GM20431 (cell line): ENCODE results near the gene GALNT2.

Experiments used
- in situ Hi-C: fragments of 300-500 bp; cut with MseI, MboI; formaldehyde crosslinking; loops from one replicate; pipeline ENCODE4 v1.15.0; 2020; ENCODE audit warnings: low sequenced_read_pairs; ENCODE audit not compliant: unreplicated experiment

GALNT2 gene

DNA sequence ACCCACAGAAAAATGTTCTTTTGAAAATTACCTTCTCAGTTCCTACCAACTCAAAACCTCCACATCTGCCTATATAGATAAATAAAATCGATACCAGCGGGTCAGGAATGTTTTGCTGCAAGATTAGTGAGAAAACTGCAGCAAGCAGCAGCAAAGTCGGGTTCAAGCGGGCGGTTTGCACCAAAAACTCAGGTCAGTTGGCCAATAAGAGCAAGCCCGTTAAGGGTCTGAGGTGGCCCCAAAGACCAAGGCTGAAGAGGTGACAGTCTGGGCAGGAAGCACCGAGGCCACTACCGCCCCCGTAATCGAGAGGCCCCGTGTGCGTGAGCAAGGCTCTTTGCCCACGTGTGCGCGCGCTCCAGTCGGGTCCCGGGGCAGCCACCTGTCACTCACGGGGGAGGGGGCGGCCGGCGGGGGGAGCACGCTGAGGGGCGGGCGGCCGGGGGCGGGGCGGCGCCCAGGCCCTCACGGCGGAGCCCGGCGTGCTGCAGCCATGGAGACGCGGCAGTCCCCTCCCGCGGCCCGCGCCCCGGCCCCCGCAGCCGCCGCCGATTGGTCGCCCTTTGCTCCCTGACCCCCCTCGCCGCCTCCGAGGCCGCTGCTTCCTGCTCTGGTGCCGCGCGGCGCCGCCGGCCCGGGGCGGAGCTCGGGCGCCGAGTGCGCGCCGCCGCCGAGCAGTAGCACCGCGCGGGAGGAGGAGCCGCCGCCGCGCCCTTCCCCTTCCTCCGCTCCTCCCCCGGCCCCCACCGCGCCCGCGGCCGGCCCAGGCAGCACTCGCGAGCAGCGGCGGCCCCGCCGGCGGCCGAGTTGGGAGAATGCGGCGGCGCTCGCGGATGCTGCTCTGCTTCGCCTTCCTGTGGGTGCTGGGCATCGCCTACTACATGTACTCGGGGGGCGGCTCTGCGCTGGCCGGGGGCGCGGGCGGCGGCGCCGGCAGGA is at the start of gene GALNT2:
GALNT2 (plus strand) TSS at position 773 of the 939 bp plus-strand sequence; CDS start at position 816, 43 bp downstream.
- in situ Hi-C loops, result no loop called here

DNA sequence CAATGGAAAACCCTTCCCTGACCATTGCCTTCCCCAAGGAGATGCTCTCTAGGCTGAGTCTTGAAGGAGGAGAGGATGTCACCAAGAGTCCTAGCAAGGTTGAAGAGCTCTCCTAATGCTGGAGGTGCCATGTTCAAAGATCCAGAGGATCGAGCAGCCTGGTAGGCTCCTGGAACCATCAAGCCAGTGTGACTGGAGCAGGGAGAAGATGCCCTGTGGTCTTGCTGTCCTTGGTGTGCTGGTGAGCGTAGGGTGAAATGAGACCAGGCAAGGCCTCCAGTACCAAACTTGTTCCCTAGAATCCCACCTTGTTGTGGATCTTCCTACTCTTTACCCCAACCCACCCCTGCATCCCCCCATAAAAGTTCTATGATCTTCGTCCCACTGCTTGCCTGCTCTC is 46.6 kb upstream of the GALNT2 start:
- in situ Hi-C loops, result no loop called here

DNA sequence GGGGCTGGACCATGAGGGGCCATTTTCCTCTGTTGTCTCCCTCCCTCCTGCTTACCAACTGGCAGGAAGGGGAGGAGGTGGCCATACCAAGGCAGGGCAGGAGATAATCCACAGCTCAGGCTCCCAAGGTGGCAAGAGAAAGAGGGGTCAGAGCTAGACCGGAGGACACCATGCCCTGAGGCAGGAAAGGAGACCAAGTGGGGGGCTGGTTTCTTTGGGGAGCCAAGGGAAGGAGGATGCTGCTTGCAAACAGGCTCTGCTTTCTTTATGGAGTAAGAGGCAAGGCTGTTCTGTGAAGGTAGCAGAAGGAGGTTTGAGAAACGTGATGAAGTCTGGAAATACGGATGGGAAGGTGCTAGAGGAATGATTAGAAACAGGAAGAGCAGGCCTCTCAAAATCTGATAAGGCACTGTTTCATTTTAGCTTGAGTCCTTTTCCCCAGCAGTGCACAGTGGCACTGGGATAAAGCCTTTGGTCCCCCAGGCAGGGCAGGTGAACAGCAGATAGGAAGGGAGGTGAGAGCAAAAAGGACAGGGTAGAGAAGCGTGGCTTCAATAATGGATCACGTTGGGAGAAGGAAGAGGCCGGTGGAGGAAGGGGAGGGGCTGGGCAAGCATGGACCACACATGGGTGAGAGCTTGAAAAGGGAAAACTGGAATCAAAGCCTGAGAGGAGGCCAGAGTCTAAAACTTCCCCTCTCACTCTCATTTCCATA is 44.2 kb upstream of the GALNT2 start:
- in situ Hi-C loops, result no loop called here

DNA sequence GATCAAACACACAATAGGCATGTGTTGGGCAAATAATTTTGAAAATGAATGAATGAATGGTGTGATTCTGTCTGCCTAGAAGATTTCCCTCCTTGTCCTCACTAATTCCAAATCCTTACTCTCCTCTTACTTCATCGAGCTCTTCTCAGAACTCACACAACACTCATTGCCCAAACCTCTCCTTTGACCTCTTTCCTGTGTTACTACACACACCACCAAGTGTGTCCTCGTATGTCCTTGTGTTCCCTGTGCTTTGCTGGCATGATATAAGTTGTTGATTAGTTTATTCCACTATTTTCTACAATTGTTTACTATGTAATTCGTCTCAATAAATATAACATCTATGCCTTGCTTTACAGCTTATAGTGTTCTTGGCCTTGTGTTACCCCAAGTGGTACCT is 41.4 kb upstream of the GALNT2 start:
- in situ Hi-C loops, result no loop called here

DNA sequence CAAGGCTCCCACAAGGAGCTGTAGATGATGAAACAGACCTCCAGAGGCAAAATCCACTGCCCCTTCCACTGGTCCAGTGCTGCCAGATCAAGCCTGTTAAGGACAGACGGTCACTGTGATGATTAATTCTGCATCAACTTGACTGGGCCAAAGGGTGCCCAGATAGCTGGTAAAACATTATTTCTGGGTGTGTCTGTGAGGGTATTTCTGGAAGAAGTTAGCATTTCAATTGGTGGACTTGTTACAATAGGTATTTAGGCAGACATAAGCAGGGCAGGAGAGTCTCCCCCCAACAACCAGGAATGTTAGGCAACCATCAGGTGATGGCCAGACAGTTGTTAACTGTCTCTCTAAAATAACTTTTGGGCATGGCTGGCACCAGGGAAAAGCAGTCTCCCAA is 40.9 kb upstream of the GALNT2 start:
- in situ Hi-C loops, result no loop called here

DNA sequence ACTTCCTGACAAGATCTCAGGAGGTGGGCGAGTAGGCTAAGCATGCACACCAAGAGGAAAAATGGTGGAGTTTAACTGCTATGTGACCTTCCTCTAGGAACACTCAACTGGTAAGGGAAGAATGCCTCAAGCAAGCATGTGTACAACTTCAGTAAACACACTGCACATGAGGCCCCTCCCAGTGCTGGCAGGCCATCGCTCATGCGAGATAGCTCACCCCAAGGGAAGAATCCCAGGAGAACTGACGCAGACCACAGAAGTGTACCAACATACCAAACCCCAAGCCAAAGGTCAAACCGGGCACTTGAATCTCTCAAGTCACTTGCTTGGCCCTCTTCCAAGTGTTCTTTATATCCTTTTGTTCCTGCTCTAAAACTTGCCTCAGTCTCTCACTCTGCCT is 40.5 kb upstream of the GALNT2 start:
- in situ Hi-C loops, result no loop called here

DNA sequence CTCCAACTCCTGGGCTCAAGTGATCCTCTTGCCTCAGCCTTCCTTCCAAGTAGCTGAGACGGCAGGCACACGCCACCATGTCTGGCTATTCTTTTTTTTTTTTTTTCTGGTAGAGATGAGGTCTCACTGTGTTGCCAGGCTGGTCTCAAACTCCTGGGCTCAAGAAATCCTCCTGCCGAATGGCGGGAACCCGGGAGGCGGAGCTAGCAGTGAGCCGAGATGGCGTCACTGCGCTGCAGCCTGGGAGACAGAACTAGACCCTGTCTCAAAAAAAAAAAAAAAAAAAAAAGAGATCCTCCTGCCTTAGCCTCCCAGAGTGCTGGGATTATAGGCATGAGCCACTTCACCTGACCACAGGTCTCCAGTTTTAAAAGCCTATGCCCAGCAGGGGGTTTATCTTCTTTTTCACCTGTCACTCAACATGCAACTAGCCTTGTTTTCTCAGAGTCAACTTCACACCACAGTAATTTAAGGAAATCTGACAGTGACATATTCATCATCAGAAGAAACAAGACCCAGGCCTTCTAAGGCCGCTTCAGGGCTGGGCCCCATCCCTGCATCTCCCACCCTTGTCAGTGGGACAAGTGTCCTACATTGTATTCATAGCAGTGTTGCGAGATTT is 38.3 kb upstream of the GALNT2 start:
- in situ Hi-C loops, result no loop called here

DNA sequence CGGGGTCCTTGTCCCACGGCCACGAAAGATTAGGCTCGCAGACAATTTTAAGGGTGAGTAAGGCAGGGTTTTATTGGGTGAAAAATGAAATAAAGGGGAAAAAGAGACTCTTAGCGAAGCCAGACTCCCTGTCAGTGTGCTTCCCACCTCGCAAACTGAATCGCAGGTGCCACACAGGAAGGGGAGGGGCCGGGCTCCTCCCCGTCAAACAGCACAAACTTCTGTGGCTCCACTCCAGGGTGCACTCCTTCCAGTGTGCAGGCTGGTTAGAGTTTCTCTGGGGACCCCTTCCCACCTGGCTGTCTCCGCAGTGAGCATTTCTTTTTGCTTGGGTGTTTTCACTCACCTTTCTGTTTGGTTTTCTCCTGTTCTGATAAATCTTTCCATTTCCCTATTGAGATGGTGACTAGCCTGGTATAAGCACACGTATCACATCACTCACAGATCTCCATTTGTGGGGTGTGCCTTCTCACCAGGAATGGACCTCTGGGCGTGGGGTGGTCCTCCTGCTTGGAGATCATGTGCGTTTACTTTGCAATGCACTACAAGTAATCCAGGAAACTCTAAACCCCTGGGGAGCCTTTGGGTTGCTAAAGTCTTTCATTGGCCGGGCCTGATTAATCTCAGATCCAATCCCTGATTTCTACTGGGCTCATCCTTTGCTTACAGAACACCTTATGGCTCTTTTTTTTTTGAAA is 37.6 kb upstream of the GALNT2 start:
- in situ Hi-C loops, result no loop called here

DNA sequence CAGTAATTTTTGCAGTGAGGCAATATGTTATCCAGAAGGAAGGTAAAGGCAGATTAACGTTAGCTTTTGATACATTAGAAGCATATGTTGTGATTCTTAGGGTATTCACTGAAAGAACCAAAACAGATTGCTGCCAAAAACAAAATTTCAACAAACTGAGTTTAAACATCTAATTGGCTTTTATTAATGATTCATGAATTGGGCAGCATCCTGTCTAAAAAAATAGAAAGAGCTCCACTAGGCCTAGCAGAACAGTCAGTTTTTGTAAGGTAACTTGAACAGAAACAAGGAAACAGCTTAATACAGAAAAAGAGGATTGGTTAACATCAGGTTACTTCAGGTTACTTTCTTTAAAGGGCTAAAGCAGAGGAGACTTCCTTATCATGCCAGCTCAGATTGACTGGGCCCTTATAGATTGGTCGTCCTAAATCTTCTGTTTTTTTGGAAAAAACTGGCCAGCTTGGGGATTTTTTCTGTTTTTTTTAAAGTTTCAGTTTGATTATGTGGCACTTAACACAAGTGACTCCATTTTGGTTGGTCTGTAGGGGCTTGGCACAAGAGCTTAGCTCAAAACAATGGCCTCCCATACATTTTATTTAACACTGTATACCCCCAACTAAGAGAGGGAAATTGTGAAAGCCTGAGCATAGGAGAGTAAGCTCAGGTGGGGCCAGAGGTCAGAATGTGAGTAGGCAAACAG is 36.8 kb upstream of the GALNT2 start:
- in situ Hi-C loops, result no loop called here

DNA sequence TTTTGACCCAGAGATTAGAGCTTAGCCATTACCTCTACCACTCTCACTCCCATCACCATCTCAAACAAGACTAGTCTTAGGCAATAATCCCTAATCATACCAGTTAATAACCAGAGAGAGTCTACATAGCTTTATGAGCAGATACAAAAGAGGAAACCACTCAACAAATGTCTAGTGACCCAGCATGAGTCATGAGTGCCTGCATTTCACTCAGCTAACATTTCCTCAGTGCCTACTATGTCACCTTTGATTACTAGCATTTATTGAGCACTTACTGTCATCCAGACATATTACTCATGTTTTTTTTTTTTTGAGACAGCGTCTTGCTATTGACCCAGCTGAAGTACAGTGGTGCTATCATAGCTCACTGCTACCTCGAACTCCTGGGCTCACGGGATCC is 35.9 kb upstream of the GALNT2 start:
- in situ Hi-C loops, result no loop called here

DNA sequence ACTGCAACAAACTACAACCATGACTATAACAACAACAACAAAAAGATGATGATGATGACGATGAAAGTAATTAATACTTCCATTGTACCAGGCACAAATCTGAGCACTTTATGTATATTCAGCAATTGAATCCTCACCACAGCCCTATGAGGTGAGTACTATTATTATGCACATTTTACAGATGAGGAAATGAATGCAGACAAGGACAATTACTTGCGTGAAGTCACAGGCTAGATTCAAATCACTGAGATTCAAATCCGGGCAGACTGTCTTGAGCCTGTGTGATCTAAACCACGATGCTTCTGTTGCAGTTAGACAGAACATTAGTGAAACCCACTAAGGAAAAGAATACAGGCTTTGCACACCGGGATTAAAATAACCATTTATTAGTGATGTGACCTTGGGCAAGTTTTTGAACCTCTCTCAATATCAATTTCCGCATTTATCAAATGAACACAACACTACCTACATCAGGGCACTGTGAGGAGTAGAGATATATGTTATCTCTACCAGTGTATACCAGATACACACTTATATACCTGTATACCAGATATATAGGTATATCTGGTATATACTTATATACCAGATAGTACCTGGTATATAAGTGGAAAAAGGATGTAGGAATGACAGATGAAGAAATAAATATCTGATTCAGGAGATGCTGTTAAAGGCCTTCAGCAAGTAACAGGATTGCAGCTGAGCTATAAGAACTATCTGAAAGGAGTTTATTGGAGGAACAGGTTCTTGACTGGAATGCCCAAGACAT is 34.3 kb upstream of the GALNT2 start:
- in situ Hi-C loops, result no loop called here

DNA sequence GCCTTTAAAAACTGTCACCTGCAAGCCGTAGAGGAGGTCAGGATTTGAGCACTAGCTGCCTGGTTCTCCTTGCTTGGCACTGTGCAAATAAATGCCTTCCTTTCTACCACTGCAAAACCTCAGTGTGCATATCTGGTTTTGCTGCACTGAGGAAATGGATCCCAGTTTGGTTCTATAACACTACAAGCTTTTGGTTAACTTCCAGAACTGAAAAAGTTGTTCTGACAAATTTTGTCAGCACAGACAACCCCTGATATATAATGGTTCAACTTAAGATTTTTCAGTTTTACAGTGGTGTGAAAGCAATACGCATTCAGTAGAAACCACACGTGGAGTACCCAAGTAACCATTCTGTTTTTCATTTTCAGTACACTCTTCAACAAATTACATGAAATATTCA is 29.8 kb upstream of the GALNT2 start:
- in situ Hi-C loops, result no loop called here

DNA sequence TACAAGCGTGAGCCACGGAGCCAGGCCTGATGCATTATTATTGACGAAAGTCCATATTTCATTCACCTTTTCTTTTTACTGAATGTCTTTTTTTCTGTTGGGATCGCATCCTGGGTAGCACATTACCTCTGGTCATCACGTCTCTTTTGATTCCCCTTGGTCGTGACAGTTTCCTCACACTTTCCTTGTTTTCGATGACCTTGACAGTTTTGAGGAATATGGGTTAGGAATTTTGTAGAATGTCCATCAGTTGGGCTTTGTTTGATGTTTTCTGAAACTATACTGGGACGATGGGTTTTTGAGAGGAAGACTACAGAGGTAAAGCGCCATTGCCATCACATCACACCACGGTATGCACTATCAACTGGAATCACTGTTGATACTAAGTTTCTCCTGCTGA is 26.6 kb upstream of the GALNT2 start:
- in situ Hi-C loops, result no loop called here

DNA sequence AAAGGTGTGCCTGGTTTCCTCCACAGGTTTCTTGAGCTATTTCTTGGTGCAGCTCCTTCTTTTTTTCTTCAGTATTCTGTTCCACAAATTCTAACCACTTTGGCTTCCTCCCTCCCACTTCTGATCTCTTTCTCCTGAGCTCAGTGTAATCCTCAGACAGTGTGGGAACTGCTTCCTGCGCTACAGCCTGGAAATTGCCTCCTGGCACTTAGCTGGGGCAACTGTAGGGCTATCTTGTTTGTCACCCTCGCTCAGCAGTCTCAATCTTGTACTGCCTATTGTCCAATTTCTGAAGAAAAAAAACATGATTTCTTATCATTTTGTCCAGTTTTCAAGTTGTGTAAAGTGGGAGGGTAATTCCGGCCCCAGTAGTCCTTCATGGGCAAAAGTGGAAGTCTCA is 24.0 kb upstream of the GALNT2 start:
- in situ Hi-C loops, result no loop called here

DNA sequence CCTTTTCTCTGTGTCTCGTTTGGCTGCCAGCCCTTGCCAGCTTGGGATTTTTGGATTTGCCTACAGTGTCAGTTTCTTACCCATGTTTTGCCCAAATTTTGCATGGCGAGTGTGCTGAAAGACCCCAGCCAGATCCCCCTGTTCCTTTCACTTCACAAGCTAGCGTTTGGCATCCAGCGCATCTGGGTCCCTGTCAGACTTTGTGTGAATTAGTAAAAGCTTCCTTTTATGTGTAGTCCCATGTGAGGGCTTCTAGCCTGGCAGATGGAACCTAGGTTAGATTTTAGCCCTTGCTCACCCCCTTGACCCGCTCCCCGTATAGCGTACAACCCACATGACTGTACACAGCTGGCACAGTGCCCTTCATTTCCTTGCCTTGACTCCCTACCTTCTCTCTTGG is 22.3 kb upstream of the GALNT2 start:
- in situ Hi-C loops, result no loop called here

DNA sequence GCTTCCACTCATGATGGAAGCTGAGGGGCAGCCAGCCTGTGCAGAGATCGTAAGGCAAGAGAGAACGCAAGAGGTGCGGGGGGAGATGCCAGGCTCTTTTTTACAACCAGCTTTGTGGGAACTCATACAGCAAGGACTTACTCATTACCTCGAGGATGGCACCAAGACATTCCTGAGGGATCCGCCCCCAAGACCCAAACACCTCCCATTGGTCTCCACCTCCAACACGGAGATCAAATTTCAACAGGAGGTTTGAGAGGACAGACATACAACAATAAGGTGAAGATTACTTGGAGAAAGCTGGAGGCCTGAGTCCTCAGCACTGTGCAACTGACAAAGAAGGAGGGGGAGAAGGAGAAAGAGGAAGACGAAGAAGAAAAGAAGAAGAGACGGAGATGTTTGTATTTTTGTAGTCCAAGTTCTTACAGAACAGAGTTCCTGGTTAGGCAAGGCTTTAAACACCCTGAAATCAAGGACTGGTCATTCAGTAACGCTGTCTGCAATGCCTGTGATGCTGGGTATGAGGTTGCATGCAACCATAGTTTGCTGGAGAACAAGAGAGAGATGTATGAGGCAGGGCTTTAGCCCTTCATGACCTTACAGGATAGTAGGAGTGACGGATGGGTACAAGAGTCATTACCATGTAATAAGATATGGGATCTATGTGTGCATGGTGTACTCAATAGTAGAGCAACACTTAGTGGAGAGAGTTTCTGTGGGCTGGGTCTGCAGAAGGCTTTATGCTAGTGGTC is 19.7 kb upstream of the GALNT2 start:
- in situ Hi-C loops, result no loop called here

DNA sequence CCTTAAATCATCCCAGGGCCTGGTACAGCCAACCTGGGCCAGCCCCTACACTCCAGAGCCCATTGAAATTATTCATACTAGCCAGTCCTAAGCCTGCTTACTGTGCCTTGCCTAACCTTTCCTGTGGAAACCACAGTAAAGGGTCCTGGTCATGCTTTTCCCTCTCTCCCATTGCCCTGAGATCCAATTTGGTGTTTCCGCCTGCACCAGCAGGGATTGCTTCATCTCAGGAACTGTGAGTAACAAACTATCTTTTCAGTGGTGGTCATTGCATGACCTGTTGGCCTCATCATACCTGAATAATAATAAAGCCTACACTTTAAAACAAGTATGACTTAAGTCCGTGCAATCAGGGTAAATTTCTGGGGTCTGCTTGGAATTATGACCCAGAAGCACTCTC is 18.7 kb upstream of the GALNT2 start:
- in situ Hi-C loops, result no loop called here

DNA sequence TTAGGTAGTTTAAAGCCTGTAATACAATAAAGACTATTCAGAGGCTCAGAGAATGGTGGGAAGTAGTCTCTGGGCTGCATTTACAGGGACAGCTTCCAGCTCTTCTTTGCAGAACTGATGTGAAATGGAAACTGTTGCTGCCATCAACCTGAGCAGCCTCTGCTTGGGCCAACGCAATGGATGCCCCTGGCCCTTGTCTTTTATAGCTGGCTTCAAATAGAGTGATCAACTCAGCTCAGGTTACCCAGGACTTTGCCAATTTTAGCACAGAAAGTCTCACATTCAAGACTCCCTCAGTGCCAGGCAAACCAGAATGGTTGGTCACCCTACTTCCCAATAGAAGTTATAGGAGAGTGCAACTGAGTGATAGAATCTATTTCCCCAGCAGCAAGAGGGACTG is 18.1 kb upstream of the GALNT2 start:
- in situ Hi-C loops, result no loop called here
